Stimulated activated CD4-positive, alpha-beta T cell treated with anti-CD3 and anti-CD28 coated beads, Interleukin-1b, Interleukin-23, amount 100 ng/mL, for 24 hours (primary cell): Measurements from ENCODE around the gene NUTM2F.
"Not testable (repeated sequence)": the region's sequence is repeated elsewhere in the genome, so short reads cannot be mapped to it uniquely, and the experiment has no call there.

Source experiments
- DNase-seq, 4 experiments: peaks; one replicate each; pipeline ENCODE4 v3.0.0-alpha.2; 2020; ENCODE audit warnings: low read depth in 4 of 4, low spot score in 1 of 4

The NUTM2F gene, protein sequence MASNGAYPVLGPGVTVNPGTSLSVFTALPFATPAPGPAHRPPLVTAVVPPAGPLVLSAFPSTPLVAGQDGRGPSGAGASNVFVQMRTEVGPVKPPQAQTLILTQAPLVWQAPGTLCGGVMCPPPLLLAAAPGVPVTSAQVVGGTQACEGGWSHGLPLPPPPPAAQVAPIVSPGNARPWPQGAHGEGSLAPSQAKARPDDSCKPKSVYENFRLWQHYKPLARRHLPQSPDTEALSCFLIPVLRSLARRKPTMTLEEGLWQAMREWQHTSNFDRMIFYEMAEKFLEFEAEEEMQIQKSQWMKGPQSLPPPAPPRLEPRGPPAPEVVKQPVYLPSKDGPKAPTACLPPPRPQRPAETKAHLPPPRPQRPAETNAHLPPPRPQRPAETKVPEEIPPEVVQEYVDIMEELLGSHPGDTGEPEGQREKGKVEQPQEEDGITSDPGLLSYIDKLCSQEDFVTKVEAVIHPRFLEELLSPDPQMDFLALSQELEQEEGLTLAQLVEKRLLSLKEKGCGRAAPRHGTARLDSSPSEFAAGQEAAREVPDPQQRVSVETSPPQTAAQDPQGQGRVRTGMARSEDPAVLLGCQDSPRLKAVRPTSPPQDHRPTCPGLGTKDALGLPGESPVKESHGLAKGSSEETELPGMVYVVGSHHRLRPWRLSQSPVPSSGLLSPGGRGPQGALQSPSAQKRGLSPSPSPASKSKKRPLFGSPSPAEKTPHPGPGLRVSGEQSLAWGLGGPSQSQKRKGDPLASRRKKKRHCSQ

DNA sequence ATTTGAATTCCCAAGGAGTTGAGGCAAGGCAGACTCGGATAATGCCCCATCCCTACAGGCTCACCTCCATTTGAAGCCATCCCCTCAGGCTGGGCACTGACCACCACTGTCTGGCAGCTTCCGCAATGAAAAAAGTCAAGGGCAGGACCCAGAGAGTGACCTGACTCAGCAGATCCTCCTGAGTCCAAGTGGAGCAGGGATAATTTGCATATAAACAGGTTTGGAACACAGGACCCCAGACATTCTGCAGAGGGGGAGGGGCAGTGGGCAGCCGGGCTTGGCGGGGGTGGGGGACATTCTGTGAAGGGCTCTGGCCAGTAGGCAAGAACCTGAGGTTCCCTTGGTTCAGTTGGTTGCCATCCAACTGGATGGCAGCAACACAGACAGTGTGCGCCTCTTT lies at the start of gene NUTM2F:
Gene NUTM2F, minus strand, starts transcription at position 101 of the 400 bp plus-strand sequence. Its CDS starts 21 bp downstream, at position 80.
- not testable (repeated sequence) for DNase-seq

DNA sequence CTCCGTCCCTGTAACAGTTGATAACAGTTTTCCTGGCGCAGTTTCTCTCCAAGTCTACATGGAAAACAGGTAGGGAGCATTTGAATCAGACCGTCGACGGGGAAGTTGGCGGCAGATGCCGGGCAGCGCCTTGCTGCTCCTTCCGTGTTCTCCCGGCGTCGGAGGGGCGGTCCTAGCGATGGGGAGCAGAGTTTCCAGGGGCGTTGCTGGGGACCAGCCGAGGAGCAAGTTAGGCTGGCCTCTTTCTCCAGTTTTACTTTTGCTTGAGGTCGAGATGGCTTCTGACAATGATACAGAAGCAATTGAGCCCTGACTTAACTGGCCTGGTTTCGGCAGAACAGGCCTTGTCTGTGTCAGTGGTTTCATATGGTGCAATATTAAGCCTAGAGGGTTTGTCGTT lies 46.8 kb upstream of the NUTM2F start:
- DNase-seq, result not testable (repeated sequence)

DNA sequence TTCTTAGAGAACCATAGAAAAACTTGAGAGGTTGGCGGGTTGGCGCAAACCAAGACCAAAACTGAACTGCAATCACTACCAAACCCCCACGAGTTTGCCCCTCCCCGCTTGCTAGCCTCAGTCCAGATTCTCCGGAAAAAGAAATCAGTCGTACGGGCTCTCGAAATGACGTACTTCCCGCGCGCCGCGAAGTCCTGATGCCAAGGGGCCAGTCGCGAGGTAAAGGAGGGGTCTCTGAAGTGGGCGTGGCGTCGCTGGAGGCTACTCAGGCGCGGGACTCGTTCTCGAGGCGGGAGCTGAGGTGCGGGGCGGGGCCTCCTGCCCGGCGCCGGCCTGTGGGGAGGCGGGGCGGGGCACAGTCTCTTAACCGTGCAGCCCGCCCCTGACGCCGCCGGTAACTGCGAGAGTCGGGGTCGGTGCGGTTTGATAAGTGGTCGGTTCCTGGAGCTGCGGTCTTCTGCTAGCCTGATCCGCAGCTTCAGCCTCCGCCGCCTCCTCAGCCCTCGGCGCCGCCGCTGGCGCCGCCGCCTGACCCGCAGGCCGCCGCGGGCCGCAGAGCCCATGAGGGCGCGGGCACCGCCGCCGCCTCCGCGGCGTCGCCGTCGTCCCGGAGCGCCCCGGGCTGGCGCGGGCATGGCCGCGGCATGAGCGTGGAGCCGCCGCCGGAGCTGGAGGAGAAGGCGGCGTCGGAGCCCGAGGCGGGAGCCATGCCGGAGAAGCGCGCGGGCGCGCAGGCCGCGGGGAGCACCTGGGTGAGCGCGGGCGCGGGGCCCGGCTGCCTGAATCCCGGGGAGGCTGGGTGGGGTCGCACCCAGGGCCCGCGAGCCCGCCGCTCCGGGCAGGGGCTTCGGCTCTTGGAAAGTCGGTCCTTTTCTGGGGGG lies 46.0 kb upstream of the NUTM2F start:
- peak; percentile 62 to 88 (median 72) for DNase-seq

DNA sequence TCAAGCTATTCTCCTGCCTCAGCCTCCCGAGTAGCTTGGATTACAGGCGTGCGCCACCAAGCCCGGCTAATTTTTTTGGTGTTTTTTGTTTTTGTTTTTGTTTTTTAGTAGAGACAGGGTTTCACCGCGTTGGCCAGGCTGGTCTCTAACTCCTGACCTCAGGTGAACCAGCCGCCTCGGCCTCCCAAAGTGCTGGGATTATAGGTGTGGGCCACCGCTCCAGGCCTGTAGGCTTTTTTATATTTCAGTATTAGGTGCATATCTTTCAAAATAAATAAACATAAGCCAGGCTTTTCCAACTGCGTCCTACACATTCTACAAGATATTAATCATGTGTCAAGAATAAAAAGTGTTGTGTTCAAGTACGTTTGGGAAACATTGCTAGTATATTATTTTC lies 45.3 kb upstream of the NUTM2F start:
- DNase-seq, result not testable (repeated sequence)

DNA sequence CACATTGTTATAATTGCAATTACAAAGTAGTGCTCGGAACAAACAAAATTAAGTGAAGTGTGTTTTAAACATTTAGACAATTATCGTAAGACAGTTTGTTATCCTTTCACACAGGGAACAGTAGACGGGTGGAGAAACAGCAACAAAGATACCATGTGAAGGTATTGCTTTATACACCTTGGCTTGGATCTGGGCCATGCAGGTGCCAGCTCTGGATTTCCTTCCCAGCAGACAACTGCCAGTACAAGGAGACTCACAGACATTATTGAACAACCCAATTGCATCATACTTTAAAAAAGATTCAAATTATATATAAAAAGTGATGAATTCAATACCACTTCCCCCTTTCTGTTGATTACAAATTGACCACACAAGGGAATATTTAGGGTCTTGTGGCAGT lies 41.8 kb upstream of the NUTM2F start:
- not testable (repeated sequence) for DNase-seq

DNA sequence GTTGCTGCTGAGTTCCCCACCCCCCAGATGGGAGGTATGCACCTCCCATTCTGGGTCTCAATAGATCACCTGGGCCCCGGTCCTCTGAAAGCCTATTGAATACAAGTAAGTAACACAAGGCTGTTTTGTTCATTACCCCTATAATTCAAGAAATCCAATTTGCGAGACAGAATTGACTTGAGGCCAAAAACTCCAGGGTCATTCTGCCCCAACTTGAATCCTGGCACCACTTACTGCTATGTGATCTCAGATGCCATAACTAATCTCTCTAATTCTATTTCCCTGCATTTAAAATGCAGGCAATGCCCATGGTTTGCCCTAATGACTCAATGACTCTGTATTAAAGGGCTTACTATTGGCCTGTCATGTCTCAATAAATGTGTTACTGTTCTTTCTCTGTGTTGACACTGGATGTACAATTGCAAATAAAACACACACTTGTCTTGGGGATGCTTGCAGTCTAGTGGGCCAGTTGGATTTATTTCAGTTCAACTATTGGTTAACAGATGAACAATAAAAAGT lies 35.7 kb upstream of the NUTM2F start:
- not testable (repeated sequence) for DNase-seq

DNA sequence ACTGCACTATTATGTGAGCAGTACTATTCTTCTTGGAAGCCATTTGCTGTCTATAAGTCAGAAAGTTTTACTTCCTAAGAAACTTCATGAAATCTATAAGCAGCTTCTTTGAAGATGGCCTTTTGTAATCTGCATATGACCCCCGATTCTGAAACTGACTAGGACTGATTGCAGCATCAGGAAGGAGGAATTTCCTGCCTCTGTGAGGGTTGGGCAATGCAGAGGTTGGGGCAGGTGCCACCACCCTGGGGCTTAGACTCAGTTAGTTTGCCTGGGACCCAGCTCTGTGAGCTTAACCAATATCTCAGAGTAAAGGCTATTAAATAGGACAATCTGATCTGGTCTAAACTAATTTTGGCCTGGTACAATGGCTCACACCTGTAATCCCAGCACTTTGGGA lies 28.7 kb upstream of the NUTM2F start:
- not testable (repeated sequence) for DNase-seq

DNA sequence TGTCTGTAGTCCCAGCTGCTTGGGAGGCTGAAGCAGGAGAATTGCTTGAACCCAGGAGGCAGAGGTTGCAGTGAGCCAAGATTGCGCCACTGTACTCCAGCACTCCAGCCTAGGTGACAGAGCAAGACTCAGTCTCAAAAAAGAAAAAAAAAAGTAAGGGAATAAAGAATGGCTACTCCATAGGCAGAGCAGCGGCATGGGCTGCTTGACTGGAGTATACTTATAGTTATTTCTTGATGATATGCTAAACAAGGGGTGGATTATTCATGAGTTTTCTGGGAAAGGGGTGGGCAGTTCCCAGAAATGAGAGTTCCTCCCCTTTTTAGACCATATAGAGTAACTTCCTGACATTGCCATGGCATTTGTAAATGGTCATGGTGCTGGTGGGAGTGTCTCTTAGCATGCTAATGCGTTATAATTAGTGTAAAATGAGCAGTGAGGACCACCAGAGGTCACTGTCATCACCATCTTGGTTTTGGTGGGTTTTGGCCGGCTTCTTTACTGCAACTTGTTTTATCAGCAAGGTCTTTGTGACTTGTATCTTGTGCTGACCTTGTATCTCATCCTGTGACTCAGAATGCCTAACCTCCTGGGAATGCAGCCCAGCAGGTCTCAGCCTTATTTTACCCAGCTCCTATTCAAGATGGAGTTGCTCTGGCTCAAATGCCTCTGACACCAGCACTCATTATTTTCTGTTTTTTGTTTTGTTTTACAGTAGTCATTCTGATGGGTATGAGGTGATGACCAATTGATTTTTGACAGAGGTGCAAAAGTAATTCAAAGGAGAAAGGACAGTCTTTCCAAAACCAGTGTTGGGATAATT lies 23.7 kb upstream of the NUTM2F start:
- DNase-seq, result not testable (repeated sequence)

DNA sequence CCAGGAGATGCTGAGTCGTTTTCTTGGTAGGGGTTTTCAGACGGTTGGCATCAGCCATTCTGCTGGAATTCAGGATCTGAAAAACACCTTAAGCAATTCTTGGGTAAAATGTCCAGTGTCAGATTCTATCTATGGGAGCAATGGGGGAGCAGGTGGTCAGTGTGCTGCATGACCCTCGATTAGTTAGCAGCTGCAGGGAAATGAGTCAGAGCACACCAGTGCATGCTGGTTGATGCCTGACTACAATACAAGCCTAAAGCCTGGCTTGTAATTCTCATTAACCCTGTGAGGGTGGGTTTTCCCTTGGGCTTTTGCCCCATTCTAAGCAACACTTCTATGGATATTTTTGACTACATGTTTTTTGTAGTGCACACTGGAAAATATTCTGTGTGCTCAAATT lies 20.3 kb upstream of the NUTM2F start:
- DNase-seq, result not testable (repeated sequence)

DNA sequence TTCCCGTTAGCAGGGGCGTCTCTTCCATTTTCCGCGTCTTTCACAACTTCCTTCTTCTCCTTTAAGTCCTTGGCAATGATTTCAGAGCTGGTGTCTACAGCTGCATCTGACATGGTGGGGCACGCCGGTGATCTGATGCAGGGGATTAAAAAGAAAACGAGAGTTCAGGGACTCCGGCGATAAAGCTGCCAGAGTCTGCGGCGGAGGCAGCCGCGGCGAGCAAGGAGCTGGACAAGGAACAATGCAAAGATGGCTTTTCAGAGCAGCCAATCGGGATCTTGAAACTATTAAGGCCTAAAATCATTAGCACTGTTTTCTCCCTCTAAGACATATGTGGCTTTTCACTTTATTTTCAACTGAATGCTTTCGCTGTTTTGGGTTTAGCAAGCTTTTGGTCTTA lies 19.0 kb upstream of the NUTM2F start:
- not testable (repeated sequence) for DNase-seq

DNA sequence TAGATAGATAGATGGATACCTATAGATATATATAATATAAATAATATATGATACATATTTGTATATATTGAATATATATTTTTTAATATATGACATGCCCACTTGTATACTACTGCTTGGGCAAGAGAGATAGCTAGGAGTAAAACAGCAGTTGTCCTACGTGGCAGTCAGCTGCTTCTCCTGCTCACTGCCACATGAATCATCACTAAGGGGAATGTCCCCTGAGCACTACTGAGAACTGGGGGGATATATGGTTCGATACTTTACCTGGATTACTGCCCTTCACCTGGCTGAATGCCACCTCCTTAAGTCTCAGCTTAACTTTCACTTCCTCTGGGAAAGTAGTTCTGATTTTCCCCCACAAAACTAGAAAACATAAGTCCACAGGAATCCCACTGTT lies 13.3 kb upstream of the NUTM2F start:
- DNase-seq, result not testable (repeated sequence)

DNA sequence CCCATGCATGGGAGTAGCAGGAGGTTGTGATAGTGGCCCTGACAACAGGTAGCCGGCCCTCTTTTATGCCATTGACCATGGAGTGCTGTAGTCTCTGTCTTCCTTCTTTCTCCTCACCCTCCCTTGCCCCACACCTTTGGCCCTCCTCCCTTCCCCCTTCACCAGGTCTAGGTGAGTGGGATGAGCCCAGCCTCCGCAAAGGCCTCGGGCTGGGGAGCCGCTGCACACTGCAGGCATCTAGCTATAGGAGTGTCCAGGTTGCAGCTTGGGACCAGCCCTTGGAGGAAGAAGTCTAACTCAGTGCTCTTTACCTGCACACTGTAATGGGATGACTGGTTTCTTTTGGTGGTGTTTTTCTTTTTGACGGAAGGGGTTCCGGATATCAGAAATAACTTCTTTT lies 12.3 kb upstream of the NUTM2F start:
- not testable (repeated sequence) for DNase-seq

DNA sequence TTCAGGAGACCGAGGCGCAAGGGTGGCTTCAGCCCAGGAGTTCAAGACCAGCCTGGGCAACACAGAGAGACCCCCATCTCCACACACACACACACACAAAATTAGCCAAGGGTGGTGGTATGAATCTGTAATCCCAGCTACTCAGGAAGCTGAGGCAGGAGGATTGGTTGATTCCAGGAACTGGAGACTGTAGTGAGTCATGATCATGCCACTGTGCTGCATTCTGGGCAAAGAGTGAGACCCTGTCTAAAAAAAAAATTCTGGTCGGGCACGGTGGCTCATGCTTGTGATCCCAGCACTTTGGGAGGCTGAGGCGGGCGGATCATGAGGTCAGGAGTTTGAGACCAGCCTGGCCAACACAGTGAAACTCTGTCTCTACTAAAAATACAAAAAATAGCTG lies 11.2 kb upstream of the NUTM2F start:
- DNase-seq, result not testable (repeated sequence)

DNA sequence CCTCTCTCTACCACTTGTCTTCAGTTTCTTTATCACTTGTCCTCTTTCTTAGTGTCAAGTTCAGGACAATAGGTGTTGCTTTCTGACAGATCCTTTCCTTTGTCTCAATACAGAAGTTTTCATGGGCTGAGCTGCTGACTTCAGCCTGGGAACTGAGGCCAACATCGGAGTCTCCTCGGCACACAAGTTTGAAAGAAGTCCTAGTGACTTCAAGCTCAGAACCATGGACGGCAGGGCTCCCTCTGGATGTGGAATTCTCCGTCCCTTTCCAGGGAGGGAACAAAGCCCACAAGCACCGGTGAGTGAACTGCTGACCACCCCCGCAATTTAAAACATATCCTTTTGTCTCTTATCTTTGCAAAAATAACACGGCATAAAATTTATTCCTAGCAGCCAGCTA lies 10.3 kb upstream of the NUTM2F start:
- DNase-seq, result not testable (repeated sequence)

DNA sequence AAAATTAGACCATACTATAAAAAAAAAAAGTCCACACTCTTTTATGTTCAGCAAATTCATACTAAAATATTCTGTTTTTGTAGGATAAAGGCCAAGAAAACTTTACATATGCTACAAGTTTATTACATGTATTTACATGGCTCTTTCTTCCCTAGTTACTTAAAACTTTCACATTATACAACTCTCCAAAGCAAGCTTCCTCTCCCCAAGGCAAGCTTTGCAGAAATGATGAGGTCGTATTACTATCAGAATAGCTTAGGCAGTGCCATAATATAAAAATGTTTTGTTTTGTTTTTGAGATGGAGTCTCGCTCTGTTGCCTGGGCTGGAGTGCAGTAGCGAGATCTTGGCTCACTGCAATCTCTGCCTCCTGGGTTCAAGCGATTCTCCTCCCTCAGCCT lies 8.0 kb upstream of the NUTM2F start:
- not testable (repeated sequence) for DNase-seq

DNA sequence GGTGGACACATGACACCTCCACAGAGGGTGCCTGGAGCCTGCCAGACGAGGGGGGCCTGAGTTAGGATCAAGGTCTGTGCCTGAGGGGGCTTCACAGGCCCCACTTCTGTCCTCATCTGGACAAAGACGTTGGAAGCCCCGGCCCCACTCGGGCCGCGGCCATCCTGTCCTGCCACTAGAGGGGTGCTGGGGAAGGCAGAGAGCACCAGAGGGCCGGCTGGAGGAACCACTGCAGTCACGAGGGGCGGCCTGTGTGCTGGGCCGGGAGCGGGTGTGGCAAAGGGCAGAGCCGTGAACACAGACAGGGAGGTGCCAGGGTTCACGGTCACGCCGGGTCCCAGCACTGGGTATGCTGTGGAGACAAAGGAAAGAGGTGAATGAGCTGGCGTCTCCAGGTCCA lies 2.9 kb downstream of the NUTM2F start:
- DNase-seq, result not testable (repeated sequence)

DNA sequence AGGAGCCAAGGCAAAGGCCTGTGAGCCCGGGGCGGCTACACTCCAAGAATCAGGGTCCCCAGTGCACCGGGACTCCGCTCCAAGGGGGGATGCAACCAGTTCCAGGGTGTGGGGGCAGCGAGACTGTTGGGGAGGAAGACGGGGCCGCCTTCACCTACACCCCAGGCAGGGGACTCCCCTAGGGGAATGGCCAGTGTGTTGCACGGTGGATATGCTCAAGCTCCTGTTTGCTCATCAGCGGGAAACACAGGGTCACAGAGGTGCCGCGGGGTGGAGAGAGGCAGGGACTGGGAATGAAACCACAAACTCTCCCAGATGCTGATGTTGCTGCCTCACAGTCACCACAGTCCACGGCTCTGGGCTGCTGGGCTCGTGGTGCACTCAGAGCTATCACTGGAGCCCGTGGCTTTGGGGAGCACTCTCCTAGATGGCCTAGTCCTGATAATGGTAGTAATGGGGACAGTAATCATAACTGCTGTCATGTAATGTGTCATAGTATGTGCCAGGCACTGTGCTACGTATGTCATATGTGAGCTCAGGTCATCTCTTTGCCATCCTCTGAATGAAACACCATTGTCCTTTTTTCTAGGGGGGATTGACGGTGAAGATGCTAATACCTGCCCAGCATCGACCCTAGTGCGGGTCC lies 5.2 kb downstream of the NUTM2F start:
- not testable (repeated sequence) for DNase-seq

DNA sequence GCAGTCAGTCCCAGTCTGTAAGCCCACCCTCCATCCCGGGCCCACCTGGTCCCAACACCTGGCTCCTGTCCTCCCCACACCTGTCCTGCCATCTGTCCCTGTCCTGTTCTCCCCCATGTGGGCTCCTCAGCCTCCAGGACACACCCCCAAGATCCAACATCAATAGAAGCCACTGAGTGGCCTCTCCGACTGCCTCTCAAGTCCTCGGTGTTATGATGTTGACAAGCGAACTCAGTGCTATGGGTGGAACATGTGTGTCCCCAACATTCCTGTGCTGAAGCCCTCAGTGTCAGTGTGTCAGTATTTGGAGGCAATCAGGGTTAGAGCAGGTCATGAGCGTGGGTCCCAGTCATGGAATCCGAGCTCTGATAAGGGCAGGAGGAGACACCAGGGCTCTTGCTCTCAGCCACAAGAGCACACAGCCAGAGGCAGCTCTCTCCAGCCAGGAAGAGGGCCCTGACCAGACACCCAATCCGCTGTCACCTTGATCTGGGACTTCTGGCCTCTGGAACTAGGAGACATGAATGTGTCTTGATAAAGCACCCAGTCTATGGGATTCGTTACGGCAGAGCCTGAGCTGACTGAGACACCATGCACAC lies 6.0 kb downstream of the NUTM2F start:
- DNase-seq, result not testable (repeated sequence)
